Uterus (tissue), 4 donors: ENCODE measurements around the gene WAC. TPM values are rescaled to one million over a fixed set of nuclear protein-coding genes. Genes with fewer than 3 reads are reported as not detected.

ENCODE experiments used
- DNase-seq, 2 donors: peaks; one replicate each; pipeline ENCODE4 v3.0.0-alpha.2; 2019 to 2020
- H3K27ac ChIP-seq, 2 donors: fragments of 200-600 bp; sonication (generic); 1 replicate in 1 of 2; 2 replicates in 1 of 2; pipeline ENCODE4 v1.5.1; 2016 to 2018
- H3K27me3 ChIP-seq, 2 donors: fragments of 200-600 bp; sonication (generic); one replicate each; pipeline ENCODE4 v1.5.1; 2018 to 2019; ENCODE audit warnings: control low read depth in 1 of 2
- H3K36me3 ChIP-seq, 2 donors: fragments of 200-600 bp; sonication (generic); one replicate each; pipeline ENCODE4 v1.5.1; 2019; ENCODE audit warnings: control low read depth in 1 of 2
- H3K4me1 ChIP-seq, 2 donors: fragments of 200-600 bp; sonication (generic); one replicate each; pipeline ENCODE4 v1.5.1; 2018 to 2019; ENCODE audit warnings: control low read depth in 1 of 2
- H3K4me3 ChIP-seq, 2 donors: fragments of 200-600 bp; sonication (generic); 1 replicate in 1 of 2; 2 replicates in 1 of 2; pipeline ENCODE4 v1.5.1; 2018 to 2019; ENCODE audit warnings: mild to moderate bottlenecking in 1 of 2
- H3K9me3 ChIP-seq, 2 donors: fragments of 200-600 bp; sonication (generic); one replicate each; pipeline ENCODE4 v1.5.1; 2019; ENCODE audit warnings: control low read depth in 1 of 2
- CTCF ChIP-seq, 4 experiments: fragments of 200-600 bp in 2 of 4; fragments of 450-650 bp in 2 of 4; sonication (generic) in 2 of 4; IDR thresholded peaks; one replicate each; pipeline ENCODE4 v1.5.1; 2016 to 2019; ENCODE audit warnings: antibody characterized with exemption in 4 of 4, mild to moderate bottlenecking in 2 of 4, moderate library complexity in 1 of 4
- POLR2A ChIP-seq, 2 donors: fragments of 450-650 bp; IDR thresholded peaks; one replicate each; pipeline ENCODE4 v1.6.1; 2016; ENCODE audit warnings: antibody characterized with exemption in 2 of 2, mild to moderate bottlenecking in 1 of 2, moderate library complexity in 1 of 2
- intact Hi-C: fragments of 100-400 bp; cut with DNase I; formaldehyde crosslinking; loops from one replicate; pipeline ENCODE4 v1.15.1; 2023; ENCODE audit warnings: low total_unique reads
- total RNA-seq, 4 donors: library from RNA; depleted of rRNA in 3 of 4; stranded (reverse); fragments of >200 nt in 3 of 4; gene quantifications; one replicate each; pipeline versions ENCODE4 v1.1.0 to v1.2.4, GENCODE V29; 2014 to 2023
- donor health status: DM: yes; HTN: yes; CAD: no.

Gene WAC
- total RNA-seq, 4 donors from 2014 or later, result 54.4 to 175 (median 90.4) TPM

- no peak for TF ChIP-seq POLR2A (IDR thresholded peaks at IDR 0.05)
- TF ChIP-seq CTCF (IDR thresholded peaks at IDR 0.05), result no peak
- Histone ChIP-seq H3K36me3 (no peaks in the 10 kb centered on the region), H3K4me3 (no peak overlapping the region), H3K27me3 (no peaks in the 10 kb centered on the region), H3K4me1 (peaks cover 0 to 14% of the 10 kb centered on the region in 2 donors), H3K27ac (no peak overlapping the region), H3K9me3 (no peaks in the 10 kb centered on the region)
- DNase-seq, result no peak
- intact Hi-C loops, result no loop called here
These were observed 9.8 kb downstream of the WAC start for GRCh38 chr10:28542728-28543127.

GRCh38 chr10:28544058-28544457 lies 11.1 kb downstream of the WAC start:
- no peak for DNase-seq
- H3K27ac ChIP-seq, result no peak overlapping the region
- no peak overlapping the region for H3K4me3 ChIP-seq
- no peaks in the 10 kb centered on the region for H3K27me3 ChIP-seq
- no peaks in the 10 kb centered on the region for H3K9me3 ChIP-seq
- no peak for TF ChIP-seq POLR2A (IDR thresholded peaks at IDR 0.05)
- no peak for TF ChIP-seq CTCF (IDR thresholded peaks at IDR 0.05)
- no peaks in the 10 kb centered on the region for H3K36me3 ChIP-seq
- intact Hi-C loops, result no loop called here
- peaks cover 0 to 14% of the 10 kb centered on the region in 2 donors for H3K4me1 ChIP-seq

GRCh38 chr10:28545967-28546644 lies 13.2 kb downstream of the WAC start:
- intact Hi-C loops, result no loop called here
- Histone ChIP-seq H3K27me3 (no peaks in the 10 kb centered on the region), H3K9me3 (no peaks in the 10 kb centered on the region), H3K27ac (no peak overlapping the region), H3K4me1 (peaks cover 0 to 19% of the 10 kb centered on the region in 2 donors), H3K4me3 (no peak overlapping the region), H3K36me3 (no peaks in the 10 kb centered on the region)
- no peak for DNase-seq
- TF ChIP-seq POLR2A (IDR thresholded peaks at IDR 0.05) (no peak), CTCF (IDR thresholded peaks at IDR 0.05) (no peak)

- no peak for DNase-seq
- Histone ChIP-seq H3K27me3 (no peaks in the 10 kb centered on the region), H3K27ac (no peak overlapping the region), H3K36me3 (no peaks in the 10 kb centered on the region), H3K4me1 (peaks cover 0 to 19% of the 10 kb centered on the region in 2 donors), H3K4me3 (no peak overlapping the region), H3K9me3 (no peaks in the 10 kb centered on the region)
- intact Hi-C loops, result no loop called here
- TF ChIP-seq CTCF (IDR thresholded peaks at IDR 0.05) (no peak), POLR2A (IDR thresholded peaks at IDR 0.05) (no peak)
These were observed 16.0 kb downstream of the WAC start for GRCh38 chr10:28548781-28549498.

GRCh38 chr10:28551086-28551485 lies 18.2 kb downstream of the WAC start:
- Histone ChIP-seq H3K4me3 (no peak overlapping the region), H3K27ac (no peak overlapping the region), H3K4me1 (peaks cover 0 to 10% of the 10 kb centered on the region in 2 donors), H3K27me3 (no peaks in the 10 kb centered on the region), H3K9me3 (no peaks in the 10 kb centered on the region), H3K36me3 (no peaks in the 10 kb centered on the region)
- intact Hi-C loops, result no loop called here
- DNase-seq, result no peak
- TF ChIP-seq POLR2A (IDR thresholded peaks at IDR 0.05) (no peak), CTCF (IDR thresholded peaks at IDR 0.05) (no peak)
